Trophoblast cell (in vitro differentiated cells and primary cell): Measurements from ENCODE around the gene PPM1N.

ENCODE experiments used
- DNase-seq, 2 donors: peaks; one replicate each; pipeline ENCODE4 v3.0.0-alpha.2; 2016
- H2AFZ ChIP-seq: 2 replicates; pipeline ENCODE4 v1.6.1; 2013; ENCODE audit warnings: low read length, moderate library complexity, mild to moderate bottlenecking; ENCODE audit not compliant: insufficient read depth, poor library complexity
- H2AK5ac ChIP-seq: 2 replicates; pipeline ENCODE4 v1.6.1; 2013; ENCODE audit warnings: mild to moderate bottlenecking, low read length
- H2BK120ac ChIP-seq: 2 replicates; pipeline ENCODE4 v1.6.1; 2013; ENCODE audit warnings: low read length, mild to moderate bottlenecking, moderate library complexity; ENCODE audit not compliant: insufficient read depth, poor library complexity
- H2BK12ac ChIP-seq: 2 replicates; pipeline ENCODE4 v1.6.1; 2013; ENCODE audit warnings: mild to moderate bottlenecking, low read length, moderate library complexity
- H2BK5ac ChIP-seq: 2 replicates; pipeline ENCODE4 v1.6.1; 2013; ENCODE audit warnings: low read length, low read depth, moderate library complexity, mild to moderate bottlenecking; ENCODE audit not compliant: poor library complexity
- H3K14ac ChIP-seq: 2 replicates; pipeline ENCODE4 v1.6.1; 2013; ENCODE audit warnings: mild to moderate bottlenecking, low read length
- H3K18ac ChIP-seq: 2 replicates; pipeline ENCODE4 v1.6.1; 2013; ENCODE audit warnings: mild to moderate bottlenecking, low read length
- H3K23ac ChIP-seq: 2 replicates; pipeline ENCODE4 v1.6.1; 2013; ENCODE audit warnings: low read length
- H3K27ac ChIP-seq: 2 replicates; pipeline ENCODE4 v1.5.1; 2013; ENCODE audit warnings: low read depth, mild to moderate bottlenecking, inconsistent platforms, low read length, moderate library complexity
- H3K27me3 ChIP-seq: 2 replicates; pipeline ENCODE4 v1.6.1; 2013; ENCODE audit warnings: inconsistent platforms, mild to moderate bottlenecking, low read length, moderate library complexity; ENCODE audit not compliant: insufficient read depth
- H3K36me3 ChIP-seq, 2 experiments: 1 replicate in 1 of 2; 2 replicates in 1 of 2; pipeline ENCODE4 v1.6.1; 2013; ENCODE audit warnings: low read length in 2 of 2, mild to moderate bottlenecking in 2 of 2, moderate library complexity in 1 of 2; ENCODE audit not compliant: insufficient read depth in 2 of 2, control insufficient read depth in 1 of 2
- H3K4ac ChIP-seq: 2 replicates; pipeline ENCODE4 v1.6.1; 2013; ENCODE audit warnings: low read depth, mild to moderate bottlenecking, low read length, moderate library complexity
- H3K4me1 ChIP-seq, 2 experiments: 1 replicate in 1 of 2; 2 replicates in 1 of 2; pipeline ENCODE4 v1.6.1; 2013; ENCODE audit warnings: low read length in 2 of 2, mild to moderate bottlenecking in 2 of 2, moderate library complexity in 1 of 2; ENCODE audit not compliant: insufficient read depth in 2 of 2, control insufficient read depth in 1 of 2
- H3K4me2 ChIP-seq: 2 replicates; pipeline ENCODE4 v1.6.1; 2013; ENCODE audit warnings: inconsistent platforms, mild to moderate bottlenecking, low read length, moderate library complexity
- H3K4me3 ChIP-seq: 2 replicates; pipeline ENCODE4 v1.5.1; 2013; ENCODE audit warnings: mild to moderate bottlenecking, low read depth, low read length, inconsistent platforms
- H3K79me1 ChIP-seq: one replicate; pipeline ENCODE4 v1.6.1; 2013; ENCODE audit warnings: low read length
- H3K79me2 ChIP-seq: 2 replicates; pipeline ENCODE4 v1.6.1; 2013; ENCODE audit warnings: low read length, mild to moderate bottlenecking; ENCODE audit not compliant: control insufficient read depth, insufficient read depth, poor library complexity
- H3K9ac ChIP-seq: 2 replicates; pipeline ENCODE4 v1.6.1; 2013; ENCODE audit warnings: mild to moderate bottlenecking, low read length
- H3K9me3 ChIP-seq: 2 replicates; pipeline ENCODE4 v1.6.1; 2013; ENCODE audit warnings: low read depth, mild to moderate bottlenecking, control low read depth, inconsistent platforms, low read length; ENCODE audit not compliant: insufficient read depth
- H4K12ac ChIP-seq: 2 replicates; pipeline ENCODE4 v1.6.1; 2013; ENCODE audit warnings: low read depth, mild to moderate bottlenecking, low read length, moderate library complexity
- H4K8ac ChIP-seq: 2 replicates; pipeline ENCODE4 v1.6.1; 2013; ENCODE audit warnings: low read depth, mild to moderate bottlenecking, low read length, moderate library complexity
- H4K91ac ChIP-seq: one replicate; pipeline ENCODE4 v1.6.1; 2013; ENCODE audit warnings: low read depth, mild to moderate bottlenecking, low read length, moderate library complexity
- WGBS: extraction: QIAGEN DNeasy Blood & Tissue Kit; methylation state at CpG from one replicate; pipeline ENCODE4 v1.1.7; 2013; ENCODE audit warnings: missing lambda C conversion rate; ENCODE audit not compliant: insufficient read length, insufficient coverage; ENCODE audit errors: extremely low coverage; 5-methylcytosine and 5-hydroxymethylcytosine counted together

PPM1N gene

DNA sequence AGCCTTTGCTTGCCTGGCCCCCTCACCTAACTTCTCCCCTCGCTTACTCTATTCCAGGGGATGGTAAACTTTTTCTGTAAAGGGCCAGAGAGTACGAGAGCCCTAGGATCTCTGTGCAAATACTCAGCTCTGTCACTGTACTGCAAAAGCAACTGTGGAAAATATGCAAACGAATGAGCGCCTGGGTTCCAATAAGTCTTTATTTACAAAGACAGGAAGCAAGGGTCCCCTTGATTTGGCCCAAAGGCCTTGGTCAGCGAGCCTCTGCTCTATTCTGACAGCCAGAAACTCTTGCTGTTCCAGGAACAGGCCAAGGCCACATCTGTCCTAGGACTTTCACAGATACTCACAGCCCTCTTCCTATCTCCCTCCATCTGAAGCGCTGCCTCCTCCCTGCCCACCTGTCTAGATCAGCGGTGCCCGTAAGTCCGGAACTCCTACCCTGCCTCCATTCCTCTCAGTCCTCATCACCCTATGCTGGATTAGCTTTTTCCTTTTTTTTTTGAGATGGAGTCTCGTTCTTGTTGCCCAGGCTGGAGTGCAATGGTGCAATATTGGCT lies 49.0 kb downstream of the PPM1N start:
- Histone ChIP-seq H4K91ac (no peak overlapping the region), H3K4me3 (no peak overlapping the region)
- WGBS, result no CpG with 5 or more reads among the region's 10 CpGs

DNA sequence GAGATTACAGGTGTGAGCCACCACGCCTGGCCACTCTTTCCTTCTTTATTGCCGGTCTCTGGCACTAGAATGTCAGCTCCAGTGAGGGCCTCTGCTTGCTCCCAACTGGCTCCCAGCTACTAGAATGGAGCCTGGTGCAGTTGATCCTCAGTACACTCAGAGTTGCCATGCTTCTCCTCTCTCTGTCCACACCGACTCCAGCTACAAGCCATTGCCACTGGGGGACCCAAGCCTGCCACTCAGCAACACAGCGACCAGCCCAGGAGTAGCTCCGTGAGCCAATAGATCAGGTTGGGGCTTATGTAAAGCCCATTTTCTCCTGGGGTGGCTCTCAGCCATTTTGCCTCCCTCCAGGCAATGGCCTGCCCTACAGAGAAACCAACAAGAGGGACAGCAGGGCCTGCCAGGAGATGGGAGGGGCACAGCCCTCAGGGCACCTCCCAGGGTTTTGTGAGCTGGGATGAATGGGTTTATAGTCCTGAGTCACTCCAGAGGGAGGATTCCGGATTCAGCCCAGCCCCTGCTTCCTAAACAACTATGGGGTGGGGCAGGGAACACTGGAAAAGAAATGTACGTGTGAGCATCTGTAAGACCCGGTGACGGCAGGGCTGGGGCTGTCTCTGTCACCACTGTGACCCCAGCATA lies 49.8 kb downstream of the PPM1N start:
- H3K14ac ChIP-seq, result no peak overlapping the region
- H3K4me3 ChIP-seq, result no peak overlapping the region
- no peak overlapping the region for H2BK5ac ChIP-seq
- no peaks in the 10 kb centered on the region for H3K27me3 ChIP-seq
- H3K79me2 ChIP-seq, result no peaks in the 10 kb centered on the region
- peaks cover 0 to 3% of the 10 kb centered on the region in 2 experiments for H3K36me3 ChIP-seq
- DNase-seq, result peak in 1 of 2 donors; percentile 41
- no peak overlapping the region for H3K18ac ChIP-seq
- no peak overlapping the region for H4K12ac ChIP-seq
- H3K79me1 ChIP-seq, result no peaks in the 10 kb centered on the region
- H2BK120ac ChIP-seq, result no peak overlapping the region
- no peak overlapping the region for H3K27ac ChIP-seq
- no peak overlapping the region for H2BK12ac ChIP-seq
- no peak overlapping the region for H4K91ac ChIP-seq
- no peak overlapping the region for H2AK5ac ChIP-seq
- no peaks in the 10 kb centered on the region for H3K9me3 ChIP-seq
- H2AFZ ChIP-seq, result no peak overlapping the region
- no peak overlapping the region for H4K8ac ChIP-seq
- H3K4me2 ChIP-seq, result no peak overlapping the region
- WGBS, result no CpG with 5 or more reads among the region's 9 CpGs
- H3K9ac ChIP-seq, result no peak overlapping the region
- H3K4ac ChIP-seq, result no peak overlapping the region
- no peaks in the 10 kb centered on the region for H3K4me1 ChIP-seq
- no peak overlapping the region for H3K23ac ChIP-seq

More for the DNA sequence above, 49.0 kb downstream of the PPM1N start:
- H3K79me1 ChIP-seq, result no peaks in the 10 kb centered on the region
- DNase-seq, result no peak
- no peaks in the 10 kb centered on the region for H3K27me3 ChIP-seq
- no peak overlapping the region for H2BK12ac ChIP-seq
- no peak overlapping the region for H3K23ac ChIP-seq
- H4K12ac ChIP-seq, result no peak overlapping the region
- no peak overlapping the region for H2AK5ac ChIP-seq
- no peak overlapping the region for H3K4ac ChIP-seq
- no peak overlapping the region for H3K9ac ChIP-seq
- H3K36me3 ChIP-seq, result no peaks in the 10 kb centered on the region
- no peaks in the 10 kb centered on the region for H3K4me1 ChIP-seq
- H3K4me2 ChIP-seq, result no peak overlapping the region
- H2BK5ac ChIP-seq, result no peak overlapping the region
- no peak overlapping the region for H3K18ac ChIP-seq
- no peak overlapping the region for H4K8ac ChIP-seq
- no peak overlapping the region for H2AFZ ChIP-seq
- H3K79me2 ChIP-seq, result no peaks in the 10 kb centered on the region
- H3K14ac ChIP-seq, result no peak overlapping the region
- H2BK120ac ChIP-seq, result no peak overlapping the region
- H3K27ac ChIP-seq, result no peak overlapping the region
- no peaks in the 10 kb centered on the region for H3K9me3 ChIP-seq
